Tongue (tissue), 2 donors: ENCODE data around the gene ACOT11. TPM values are rescaled to one million over a fixed set of nuclear protein-coding genes. Genes with fewer than 3 reads are reported as not detected.

ENCODE experiments used
- DNase-seq: peaks from one replicate; pipeline ENCODE4 v3.0.0-alpha.2; 2015
- total RNA-seq: library from RNA; depleted of rRNA; stranded (reverse); fragments of >200 nt; gene quantifications from one replicate; pipeline ENCODE4 v1.2.3, GENCODE V29; 2014

ACOT11 gene
- total RNA-seq, 1 donor from 2014 or later = 18.2 TPM

DNA sequence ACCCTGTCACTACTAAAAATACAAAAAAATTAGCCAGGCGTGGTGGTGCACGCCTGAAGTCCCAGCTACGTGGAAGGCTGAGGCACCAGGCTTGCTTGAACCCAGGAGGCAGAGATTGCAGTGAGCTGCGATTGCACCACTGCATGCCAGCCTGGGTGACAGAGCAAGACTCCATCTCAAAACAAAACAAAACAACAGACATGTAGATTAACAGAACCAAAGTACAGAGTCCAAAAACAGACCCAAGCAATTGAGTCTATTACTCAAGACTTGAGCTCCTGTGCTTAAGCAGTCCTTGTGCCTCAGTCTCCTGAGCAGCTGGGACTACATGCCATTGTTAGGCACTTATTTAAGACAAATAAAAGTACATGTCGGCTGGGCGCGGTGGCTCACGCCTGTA, 9.5 kb upstream of the ACOT11 start:
- DNase-seq = no peak

DNA sequence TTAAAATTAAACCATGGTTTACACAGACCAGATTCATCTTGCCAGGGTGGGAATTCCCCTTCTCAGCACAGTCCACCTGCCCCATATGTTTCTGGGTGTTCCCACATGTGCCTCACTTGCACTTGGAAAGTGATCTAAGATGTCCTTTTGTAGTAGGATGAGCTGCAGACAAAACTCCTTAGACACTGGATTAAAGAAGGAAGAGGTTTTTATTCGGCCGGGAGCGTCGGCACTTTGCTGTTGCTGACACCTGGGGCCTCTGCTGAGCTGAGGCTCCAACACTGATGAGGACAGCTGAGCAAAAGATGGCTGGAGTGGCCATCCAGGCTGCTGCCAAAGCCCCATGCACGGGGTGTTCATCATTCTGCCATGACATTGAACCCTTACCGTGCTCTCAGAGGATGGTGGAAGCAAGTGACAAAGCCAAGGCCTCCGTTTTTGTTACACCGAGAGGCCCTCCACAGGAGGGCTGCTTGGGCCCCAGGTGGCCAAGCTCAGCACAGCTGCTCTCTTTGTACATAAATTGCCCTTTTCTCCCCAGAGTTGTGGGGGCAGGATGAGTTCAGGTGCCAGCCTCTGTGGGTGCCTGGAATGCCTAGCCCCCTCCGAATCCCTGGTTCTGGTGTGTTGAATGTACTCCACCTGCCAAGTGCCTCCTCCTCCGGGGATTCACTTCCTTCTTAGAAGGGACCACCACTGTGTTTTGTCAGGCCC, 7.3 kb upstream of the ACOT11 start:
- peak; percentile 56 for DNase-seq

DNA sequence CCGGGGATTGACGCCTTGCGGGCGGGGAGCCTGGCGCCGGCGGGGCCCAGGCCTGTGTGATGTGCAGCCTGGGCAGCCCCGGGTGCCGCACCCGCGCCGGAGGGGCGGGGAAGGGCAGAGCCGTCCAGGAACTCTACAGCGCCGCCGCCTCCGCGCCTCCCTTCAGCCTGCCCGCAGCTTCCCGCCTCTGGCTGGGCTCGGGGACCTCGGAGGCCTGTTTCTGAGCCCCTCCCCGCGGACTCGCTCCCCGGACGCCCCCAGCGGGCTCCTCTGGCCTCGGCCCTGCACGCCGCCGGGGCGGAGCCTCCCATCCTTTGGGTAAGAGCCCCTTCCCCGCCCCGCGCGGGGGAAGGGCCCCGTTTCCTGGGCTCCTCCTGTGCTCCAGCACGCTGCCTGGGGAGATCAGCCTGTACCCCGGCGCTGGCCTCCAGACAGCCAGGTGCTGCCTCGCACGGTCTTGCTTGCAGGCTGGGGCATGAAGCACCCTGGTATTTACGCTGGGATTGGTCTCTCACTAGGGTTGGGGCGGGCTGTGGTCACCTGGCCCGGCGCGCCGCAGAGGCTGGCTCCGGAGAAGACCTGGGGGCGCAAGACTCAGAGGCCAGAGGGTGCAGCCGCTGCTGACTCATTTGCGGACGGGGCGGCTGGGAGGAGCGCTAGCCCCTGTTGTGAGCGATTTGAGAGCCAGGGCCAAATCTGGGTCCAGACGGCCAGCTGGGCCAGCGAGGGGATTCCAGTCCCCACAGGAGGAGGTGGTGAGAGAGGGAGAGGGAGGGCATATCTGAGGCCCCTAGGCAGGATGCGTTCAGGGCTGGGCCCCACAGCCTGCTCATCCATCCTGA, 5.7 kb upstream of the ACOT11 start:
- peak; percentile 87 for DNase-seq

DNA sequence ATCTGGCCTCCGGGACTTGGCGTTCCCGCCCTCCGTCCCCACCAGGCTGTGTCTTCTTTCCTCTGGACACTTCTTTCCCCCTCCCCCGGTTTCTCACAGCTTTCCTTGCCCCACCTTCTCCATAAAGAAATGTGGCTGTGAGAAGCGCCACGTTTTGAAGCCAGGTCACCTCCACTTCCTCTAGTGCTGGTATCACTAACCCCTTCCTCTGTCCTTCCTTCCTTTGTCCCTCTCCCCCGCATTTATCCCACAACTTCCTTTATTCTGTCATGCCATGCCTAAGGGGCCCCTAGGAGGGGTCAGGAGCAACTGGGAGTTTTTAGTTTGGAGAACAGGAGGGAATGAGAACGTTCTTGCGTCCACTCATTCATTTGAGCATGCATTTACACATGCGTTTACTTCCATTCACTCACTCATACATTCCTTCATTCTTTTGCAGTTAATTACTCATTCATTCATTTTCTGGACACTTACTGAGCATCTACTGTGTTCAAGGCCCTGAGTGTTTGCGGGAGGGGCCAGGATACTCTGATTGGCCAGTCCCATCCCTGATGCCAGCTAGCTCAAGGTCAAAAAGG, 5.0 kb upstream of the ACOT11 start:
- DNase-seq = peak; percentile 45

DNA sequence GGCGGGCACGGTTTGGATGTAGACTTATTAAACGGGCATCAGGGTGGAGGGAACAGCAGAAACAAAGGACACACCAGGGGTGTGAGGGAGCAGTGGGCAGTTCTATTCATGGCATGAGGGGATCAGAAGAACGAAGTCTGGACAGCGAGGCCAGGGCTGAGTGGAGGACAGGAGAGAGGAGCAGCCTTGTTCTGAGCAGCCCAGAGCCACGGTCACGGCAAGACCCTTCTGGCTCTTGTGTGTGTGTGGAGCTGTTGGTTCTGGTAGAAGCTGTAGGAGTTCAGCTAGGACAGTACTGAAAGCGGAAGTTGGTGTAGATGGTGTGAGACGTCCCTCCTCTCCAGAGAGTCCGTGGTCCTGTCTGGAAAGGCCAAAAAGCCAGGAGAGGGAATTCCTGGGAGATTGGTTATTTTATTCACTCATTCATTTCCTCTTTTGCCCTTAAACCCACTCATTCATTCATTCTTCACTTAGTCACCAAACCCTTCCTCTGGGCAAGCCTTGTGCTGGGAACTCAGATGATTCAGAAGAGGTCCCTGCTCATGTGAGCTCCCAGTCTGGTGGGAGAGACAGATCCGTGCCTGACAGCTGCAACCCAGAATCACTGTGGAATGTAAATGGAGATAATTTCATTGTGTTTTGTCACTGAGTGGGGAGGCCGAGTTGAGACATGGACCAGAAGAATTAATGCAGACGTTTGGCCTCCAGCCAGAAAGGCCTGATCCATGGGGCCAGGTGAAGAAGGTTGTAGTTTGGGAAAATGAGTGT, 4.1 kb upstream of the ACOT11 start:
- DNase-seq = peak; percentile 83

DNA sequence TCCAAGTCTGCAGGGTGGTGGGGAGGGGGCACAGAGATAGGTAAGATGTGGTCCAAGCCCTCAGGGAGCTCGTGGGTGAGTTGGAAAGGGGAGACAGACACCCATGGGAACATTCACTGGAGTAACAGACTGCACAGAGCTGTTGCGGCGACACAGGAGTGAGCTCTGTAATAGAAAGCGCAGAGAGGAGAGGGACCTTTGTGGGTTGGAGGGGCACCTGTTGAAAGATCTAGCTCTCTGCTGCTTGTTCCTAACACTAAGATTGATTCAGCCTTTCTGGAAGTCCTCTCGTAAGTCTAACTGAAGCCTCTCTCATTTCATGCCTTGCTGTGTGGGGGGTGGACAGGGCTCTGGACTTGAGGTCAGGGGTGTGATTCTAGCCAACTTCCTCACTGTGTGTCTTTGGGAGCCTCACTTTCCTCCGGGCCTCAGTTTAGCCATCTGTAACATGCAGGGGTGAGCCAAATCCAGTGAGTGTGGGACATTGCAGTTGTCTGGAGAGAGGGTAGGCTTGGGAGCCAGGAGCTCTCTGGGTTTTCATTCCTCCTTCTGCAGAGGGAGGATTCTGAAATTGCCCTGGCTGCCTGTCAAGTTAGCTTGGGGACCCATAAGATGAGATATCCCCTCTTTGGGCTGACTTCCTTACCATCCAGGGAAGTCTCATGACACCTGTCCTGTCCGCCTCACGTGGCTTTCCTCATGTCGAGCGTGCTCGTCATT, 2.0 kb upstream of the ACOT11 start:
- no peak for DNase-seq

DNA sequence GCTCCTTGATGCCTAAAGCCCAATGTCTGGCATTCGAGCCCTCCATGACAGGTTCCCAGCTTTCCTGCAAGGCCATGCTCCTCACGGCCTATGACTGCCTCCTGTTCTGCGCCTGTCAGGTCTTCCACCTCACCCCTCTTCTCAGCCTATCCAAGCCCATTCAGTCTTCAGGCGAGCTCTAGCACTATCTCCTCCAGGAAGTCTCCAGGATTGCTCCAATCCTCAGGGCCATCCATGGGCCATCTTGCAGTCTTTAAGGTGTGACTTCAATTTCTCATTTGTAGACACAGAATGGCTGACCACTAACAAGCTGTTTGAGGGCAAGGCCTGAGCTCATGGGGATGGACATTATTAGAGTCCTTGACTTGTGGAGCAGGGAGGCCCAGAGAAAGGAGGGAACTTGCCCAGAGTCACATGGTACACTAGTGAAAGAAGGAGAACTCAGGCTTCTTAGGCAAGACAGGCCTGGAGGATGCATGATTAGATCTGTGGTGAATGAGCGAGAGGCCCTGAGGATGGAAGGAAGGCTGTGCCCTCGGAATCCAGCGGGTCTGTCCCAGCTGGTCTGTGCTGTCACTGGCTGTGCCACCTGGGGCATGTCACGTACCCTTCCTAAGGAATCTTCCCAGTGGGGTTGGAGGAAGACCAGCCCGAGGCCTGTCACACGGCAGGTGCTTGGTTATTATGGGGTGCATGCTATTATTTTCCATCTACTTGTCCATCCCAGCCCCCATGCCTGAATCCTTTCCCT, 1.2 kb upstream of the ACOT11 start:
- peak; percentile 69 for DNase-seq

DNA sequence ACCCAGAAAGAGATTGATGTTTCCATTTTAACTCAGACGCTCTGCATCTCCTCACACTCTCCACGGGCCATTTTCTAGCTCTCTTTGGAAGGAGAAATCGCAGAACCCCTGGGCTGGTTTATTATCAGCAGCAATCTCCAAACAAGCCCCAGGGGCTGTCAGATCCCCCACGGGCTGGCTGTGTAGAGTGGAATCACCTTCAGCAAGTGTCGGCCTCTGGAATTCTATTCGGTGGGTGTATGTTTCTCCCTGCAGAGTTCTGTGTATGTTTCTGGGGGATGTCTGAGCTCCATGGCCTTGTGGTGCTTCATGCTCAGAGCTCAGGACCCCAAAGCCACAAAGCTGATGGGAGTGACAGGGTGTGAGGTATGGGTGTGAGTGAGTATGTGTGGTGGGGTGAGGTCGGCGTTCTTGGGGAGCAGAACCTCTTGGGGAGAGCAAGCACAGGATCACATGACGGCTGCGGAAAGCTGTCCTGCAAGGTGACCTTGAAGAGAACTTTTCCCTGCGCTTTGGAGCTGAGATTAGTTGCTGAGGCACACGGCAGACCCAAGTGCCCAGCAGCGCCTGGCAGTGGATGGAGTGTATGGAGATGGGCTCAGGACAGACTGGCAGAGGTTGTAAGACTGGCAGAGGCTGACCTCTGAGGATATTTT, 489 bp downstream of the ACOT11 start:
- peak; percentile 29 for DNase-seq

DNA sequence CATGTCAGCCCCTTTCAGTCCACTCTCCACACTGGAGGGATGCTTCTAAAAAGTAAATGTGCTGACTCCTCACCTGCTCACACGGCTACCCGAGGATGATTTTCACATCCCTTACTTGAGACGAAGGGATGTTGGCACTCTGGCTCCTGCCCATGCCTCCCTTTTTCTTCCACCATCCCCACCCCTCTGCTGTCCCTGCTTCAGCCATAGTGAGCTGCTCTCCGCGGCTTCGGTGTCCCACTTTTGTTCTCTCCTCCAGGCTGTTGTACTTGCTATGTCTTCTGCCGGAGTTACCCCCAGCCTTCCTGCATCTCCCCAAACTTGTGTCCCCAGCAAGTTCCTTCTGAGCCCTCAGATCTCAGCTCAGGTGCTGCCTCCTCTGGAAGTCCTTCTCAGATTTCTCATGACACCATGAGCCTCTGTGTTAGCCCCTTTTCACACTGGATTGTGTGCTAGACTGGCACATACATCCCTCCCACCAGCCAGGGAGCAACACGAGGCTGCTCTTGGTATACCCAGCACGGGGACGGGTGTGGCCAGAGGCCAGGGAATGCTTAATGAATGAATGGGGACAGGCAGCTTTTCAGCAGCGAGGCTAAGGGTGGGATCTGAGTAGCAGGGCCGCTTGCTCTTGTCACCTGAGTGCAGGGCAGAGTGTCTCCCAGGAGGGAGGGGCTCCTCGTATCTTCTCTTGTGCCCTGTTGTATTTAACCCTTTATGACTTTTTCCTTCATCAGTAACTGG, 1.3 kb downstream of the ACOT11 start:
- DNase-seq = peak; percentile 75

DNA sequence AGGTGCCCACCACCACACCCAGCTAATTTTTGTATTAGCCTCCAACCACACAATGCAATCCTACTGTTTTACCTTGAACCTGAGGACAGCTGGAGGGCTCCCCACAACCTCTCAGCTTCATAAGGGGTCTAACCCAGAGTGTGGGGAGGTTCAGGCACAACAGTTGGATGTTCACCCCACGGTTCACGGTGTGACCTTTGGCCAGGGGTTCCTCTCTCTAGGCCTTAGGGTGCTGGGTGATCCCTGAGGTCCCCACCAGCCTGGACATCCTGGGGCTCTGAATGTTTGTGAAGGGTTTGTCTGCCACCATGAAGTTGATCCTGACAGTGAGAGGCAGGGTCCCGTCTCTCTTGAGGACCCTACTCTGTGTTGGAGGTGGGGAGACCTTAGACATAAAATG, 3.9 kb downstream of the ACOT11 start:
- no peak for DNase-seq

DNA sequence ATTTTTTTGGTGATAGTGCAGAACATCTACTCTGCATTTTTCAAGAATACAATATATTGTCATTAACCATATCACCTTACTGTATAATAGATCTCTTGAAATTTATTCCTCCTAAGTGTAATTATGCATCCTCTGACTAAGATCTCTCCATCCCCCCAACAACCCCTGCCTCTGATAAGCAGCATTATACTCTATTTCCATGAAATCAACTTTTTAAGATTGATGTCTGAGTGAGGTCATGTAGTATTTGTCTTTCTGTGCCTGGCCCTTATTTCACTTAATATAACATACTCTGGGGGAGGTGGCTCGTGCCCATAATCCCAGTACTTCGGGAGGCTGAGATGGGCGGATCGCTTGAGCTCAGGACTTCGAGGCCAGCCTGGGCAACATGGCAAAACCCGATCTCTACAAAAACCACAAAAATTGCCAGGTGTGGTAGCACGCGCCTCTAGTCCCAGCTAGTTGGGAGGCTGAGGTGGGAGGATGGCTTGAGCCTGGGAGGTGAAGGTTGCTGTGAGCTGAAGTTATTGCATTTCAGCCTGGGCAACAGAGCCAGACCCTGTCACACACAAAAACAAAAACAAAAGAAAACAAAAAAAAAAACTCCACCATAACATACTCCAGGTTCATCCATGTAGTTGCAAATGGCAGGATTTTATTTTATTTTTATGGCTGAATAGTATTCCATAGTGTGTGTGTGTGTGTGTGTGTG, 5.7 kb downstream of the ACOT11 start:
- DNase-seq = no peak

DNA sequence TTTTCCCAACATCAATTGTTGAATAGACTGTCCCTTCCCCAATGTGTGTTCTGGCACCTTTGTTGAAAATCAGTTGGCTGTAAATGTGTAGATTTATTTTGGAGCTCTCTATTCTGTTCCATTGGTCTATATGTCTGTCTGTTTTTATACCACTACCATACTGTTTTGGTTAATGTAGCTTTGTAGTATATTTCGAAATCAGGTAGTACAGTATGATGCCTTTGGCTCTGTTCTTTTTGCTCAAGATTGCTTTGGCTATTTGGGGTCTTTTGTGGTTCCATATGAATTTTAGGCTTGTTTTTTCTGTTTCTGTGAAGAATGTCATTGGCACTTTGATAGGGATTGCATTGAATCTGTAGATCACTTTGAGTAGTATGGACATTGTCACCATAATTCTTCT, 8.1 kb downstream of the ACOT11 start:
- no peak for DNase-seq

DNA sequence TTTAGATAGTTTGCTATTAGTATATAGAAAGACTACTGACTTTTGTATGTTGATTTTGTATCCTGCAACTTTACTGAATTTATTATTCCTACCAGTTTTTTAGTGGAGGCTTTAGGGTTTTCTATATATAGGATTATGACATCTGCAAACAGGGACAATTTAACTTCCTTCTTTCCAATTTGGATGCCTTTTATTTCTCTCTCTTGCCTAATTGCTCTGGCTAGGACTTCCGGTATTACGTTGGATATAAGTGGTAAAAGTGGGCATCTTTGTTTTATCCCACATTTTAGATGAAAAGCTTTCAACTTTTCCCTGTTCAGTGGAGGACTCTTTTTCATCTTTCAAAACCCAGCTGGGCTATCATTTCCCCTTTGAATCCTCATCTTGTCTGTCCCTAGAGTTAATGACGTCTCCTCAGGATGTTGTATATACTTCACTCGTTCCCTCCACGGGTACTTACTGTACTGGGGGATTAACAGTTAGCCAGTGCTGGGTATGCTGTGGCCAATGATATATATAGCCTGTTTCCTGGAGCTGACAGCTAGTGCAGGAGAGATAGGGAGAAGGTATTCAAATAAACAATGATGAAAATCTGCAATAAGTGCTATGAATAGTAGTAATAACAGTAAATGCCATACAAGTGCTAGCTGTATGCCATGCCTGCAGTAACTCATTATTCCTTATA, 9.8 kb downstream of the ACOT11 start:
- no peak for DNase-seq

DNA sequence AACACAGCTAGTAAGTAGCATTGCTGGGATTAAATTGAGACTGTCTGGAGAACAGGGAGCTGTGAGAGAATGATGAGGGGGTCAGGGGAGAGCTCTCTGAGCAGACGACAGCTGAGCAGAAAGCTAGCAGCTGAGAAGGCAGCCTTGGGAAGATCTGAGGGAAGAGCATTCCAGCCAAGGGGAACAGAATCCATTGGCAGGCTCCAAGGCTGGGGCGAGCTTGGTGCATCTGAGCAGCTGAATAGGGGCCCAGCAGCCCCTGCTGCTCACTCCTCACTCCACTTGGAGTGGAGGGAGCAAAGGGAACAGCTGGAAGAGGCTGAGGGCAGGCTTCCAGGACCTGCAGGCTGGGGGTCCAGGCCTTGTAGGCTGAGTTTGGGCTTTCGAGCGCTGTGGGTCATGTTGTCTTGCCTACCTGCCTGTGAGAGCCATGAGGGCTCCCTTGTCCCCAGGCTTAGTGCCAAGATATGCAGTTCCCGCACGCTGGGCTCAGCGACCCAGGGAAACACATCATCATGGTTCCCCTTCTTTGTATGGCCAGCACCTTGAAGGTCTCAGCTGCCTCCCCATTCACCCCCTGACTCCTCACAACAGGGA, 10.5 kb downstream of the ACOT11 start:
- peak; percentile 93 for DNase-seq

DNA sequence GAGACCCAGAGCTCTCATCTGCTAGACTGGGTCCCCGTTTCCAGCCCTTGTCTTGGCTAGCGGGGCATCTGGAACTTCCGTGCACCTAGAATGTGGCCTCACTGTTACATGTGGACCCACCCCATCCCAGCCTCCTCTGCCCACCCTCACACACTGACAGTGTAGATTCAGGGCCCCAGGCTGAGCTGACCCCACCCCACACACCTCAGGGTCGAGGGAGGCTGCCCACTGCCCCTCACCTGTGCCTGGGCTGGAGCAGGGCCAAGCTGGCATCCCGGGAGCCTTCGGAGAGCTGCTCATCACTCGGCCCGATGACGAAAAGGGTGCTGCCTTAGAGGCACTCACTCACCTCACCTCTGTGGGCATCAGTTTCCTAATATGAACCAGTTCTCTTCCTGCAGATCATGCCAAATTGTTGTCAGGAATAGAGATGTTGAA, 11.1 kb downstream of the ACOT11 start:
- no peak for DNase-seq

DNA sequence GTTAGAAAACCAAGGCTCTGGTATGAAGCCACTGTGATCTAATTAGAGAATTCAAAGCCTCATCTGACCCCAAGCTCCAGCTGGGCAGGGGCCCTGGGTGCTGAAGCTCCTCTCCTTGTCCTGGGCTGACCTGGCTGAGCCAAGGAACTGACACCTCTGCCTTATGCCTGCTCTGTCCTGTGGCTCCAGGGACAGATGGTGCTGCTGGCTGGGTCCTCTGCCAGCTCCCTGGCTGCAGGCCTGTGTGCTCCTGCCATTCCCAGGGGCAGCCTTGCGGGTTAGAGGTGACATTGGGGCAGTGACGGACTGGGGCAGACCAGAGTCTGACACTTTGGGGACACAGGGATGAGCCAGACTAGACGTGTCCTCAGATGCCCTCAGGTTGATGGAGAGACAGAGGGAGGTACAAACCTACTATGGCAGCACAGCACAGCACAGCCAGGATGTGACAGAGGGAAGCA, 11.8 kb downstream of the ACOT11 start:
- no peak for DNase-seq

DNA sequence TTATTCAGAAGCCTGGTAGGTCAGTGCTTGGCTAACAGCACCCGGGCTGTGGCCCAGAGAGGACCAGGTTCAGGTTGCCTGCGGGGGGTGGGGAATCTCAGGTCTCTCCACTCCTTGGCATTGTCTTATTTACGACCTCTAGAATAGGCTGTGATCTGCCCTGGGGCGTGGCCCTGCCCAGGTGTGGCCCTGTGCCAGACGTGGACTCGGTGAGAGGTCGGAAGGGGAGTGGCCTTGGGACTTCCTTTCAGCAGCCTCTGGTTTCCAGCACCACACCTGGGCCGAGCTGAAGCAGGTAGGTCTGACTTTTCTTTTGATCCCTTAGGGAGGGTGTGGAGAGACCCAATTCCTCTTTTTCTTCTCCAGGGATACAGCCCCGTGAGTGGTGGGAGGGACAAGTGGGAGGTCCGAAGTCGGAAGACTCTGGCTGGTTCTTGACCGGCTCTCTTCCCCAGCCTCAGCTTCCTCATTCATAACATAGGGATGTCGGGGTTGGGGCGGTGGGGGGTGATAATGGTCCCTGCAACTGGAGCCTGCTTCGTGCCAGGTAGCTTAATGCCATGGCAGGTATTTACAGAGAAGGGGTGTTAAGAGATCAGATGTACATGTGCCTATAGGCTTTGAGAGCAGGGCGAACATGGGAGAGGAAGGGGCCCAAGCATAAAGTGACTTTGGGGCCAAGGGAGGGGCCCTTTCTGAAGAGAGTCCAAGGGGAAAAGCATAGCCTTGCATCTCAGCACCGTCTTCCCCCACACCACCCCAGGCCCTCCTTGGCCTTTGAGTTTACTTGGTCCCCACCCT, 16.5 kb downstream of the ACOT11 start:
- no peak for DNase-seq
